ENCODE results near the gene NUDT5.

GRCh38 chr10:12213621-12214020, 17.9 kb upstream of the NUDT5 start:
- TF ChIP-seq CTCF (IDR thresholded peaks at IDR 0.05) = no peak
- TF ChIP-seq POLR2A (IDR thresholded peaks at IDR 0.05) = no peak
- no peak for TF ChIP-seq EP300 (IDR thresholded peaks at IDR 0.05)
